ENCODE results near the gene RHOJ. TPM values are rescaled to one million over a fixed set of nuclear protein-coding genes. Genes with fewer than 3 reads are reported as not detected.

Gene RHOJ
- total and polyA plus RNA-seq, 2 of the 13 experiments (the other 11 are each of a cell fraction or from before 2014, with no cell fraction given) = 0.22 to 1.3 TPM

DNA sequence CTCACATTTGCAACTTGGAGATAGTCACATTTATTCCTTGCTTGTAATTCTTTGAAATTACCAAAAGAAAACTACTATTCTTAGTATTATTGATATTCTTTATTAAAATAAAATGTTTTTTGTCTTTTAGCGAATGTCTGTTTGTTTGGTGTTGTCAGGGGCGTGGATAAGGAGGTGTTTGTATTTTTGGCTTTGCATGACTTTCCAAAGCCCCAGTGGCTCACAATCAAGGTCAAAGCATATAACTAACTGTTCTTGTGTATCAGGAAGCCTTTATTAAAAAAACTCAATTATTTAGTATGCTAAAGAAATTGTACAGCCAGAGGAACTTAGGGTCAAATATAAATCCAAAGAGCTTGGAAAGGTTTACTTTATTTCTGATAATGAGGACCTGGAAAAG is 96.6 kb downstream of the RHOJ start:
- H3K9me3 ChIP-seq (ENCODE audit: low read length) = no peaks in the 10 kb centered on the region
- ATAC-seq (no peak), FAIRE-seq (no peak), DNase-seq (ENCODE audit: low spot score) (no peak)
- no peak overlapping the region for H3K4me2 ChIP-seq (ENCODE audit: low read depth, low read length)
- H2AFZ ChIP-seq (ENCODE audit: low read length) = no peak overlapping the region
- H3K9ac ChIP-seq (ENCODE audit: insufficient read depth, low read depth, low read length) = no peak overlapping the region
- H4K20me1 ChIP-seq (ENCODE audit: insufficient read depth, low read length) = no peaks in the 10 kb centered on the region
- no peak overlapping the region for H3K4me3 ChIP-seq (replicated peaks in 1 of 3; ENCODE audit: insufficient read depth in 1 of 3, low read depth in 2 of 3, low read length in 3 of 3)
- 4% methylated on average over 2 of the region's 2 CpGs for WGBS (ENCODE audit: low lambda C conversion rate)
- in situ Hi-C loops (cut with HindIII; ENCODE audit: extremely low pct_ligation_motif_present, low pct_unique_long_range_greater_than_20kb) = no loop called here
- no peak overlapping the region for H3K27ac ChIP-seq (ENCODE audit: extremely low read length, insufficient read depth, low read length)
- ChIA-PET POLR2A (no interaction called here), CTCF (ENCODE audit: low intra/inter-chr PET ratio, low total read pairs) (no interaction called here)
- H3K27me3 ChIP-seq (ENCODE audit: control insufficient read depth in 1 of 2, insufficient read depth in 2 of 2, low read length in 2 of 2) = 0 out of 5 replicates have a peak, but pooled peaks cover 0 to 2% of the 10 kb centered on the region in 2 experiments
- TF ChIP-seq, protein P1, sequence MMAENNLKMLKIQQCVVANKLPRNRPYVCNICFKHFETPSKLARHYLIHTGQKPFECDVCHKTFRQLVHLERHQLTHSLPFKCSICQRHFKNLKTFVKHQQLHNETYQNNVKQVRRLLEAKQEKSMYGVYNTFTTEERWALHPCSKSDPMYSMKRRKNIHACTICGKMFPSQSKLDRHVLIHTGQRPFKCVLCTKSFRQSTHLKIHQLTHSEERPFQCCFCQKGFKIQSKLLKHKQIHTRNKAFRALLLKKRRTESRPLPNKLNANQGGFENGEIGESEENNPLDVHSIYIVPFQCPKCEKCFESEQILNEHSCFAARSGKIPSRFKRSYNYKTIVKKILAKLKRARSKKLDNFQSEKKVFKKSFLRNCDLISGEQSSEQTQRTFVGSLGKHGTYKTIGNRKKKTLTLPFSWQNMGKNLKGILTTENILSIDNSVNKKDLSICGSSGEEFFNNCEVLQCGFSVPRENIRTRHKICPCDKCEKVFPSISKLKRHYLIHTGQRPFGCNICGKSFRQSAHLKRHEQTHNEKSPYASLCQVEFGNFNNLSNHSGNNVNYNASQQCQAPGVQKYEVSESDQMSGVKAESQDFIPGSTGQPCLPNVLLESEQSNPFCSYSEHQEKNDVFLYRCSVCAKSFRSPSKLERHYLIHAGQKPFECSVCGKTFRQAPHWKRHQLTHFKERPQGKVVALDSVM (CRISPR knock-in tag; IDR thresholded peaks at IDR 0.05) = no peak
- TF ChIP-seq FOXA1 (IDR thresholded peaks at IDR 0.05) (no peak), FOXA1 (CRISPR knock-in tag; IDR thresholded peaks at IDR 0.05) (no peak), HOXA5 (CRISPR knock-in tag; IDR thresholded peaks at IDR 0.05) (no peak), ZNF780A (CRISPR knock-in tag; IDR thresholded peaks at IDR 0.05) (no peak), PLRG1 (conservative IDR thresholded peaks at IDR 0.05) (no peak), FUBP1 (CRISPR knock-in tag; IDR thresholded peaks at IDR 0.05; ENCODE audit: borderline replicate concordance) (no peak), CHD4 (IDR thresholded peaks at IDR 0.05; ENCODE audit: borderline replicate concordance, low read length) (no peak), SP1 (IDR thresholded peaks at IDR 0.05) (no peak), SP1 (CRISPR knock-in tag; IDR thresholded peaks at IDR 0.05) (no peak), GATAD1 (CRISPR knock-in tag; IDR thresholded peaks at IDR 0.05) (no peak), ZFP91 (CRISPR knock-in tag; IDR thresholded peaks at IDR 0.05; ENCODE audit: borderline replicate concordance) (no peak), ZNF20 (CRISPR knock-in tag; IDR thresholded peaks at IDR 0.05) (no peak), ZNF572 (CRISPR knock-in tag; IDR thresholded peaks at IDR 0.05) (no peak), AHR (CRISPR knock-in tag; IDR thresholded peaks at IDR 0.05) (no peak)
- TF ChIP-seq, protein P2, sequence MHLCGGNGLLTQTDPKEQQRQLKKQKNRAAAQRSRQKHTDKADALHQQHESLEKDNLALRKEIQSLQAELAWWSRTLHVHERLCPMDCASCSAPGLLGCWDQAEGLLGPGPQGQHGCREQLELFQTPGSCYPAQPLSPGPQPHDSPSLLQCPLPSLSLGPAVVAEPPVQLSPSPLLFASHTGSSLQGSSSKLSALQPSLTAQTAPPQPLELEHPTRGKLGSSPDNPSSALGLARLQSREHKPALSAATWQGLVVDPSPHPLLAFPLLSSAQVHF (CRISPR knock-in tag; IDR thresholded peaks at IDR 0.05) = no peak
- BruUV-seq (replicated peaks) = no TSS peak
- H3K4me1 ChIP-seq (ENCODE audit: insufficient read depth, low read length) = no peaks in the 10 kb centered on the region
- no peaks in the 10 kb centered on the region for H3K79me2 ChIP-seq (ENCODE audit: insufficient read depth, low read length)
- intact Hi-C loops (cut with micrococcal nuclease; ENCODE audit: unreplicated experiment) = no loop called here
- H3K36me3 ChIP-seq (replicated peaks in 1 of 2; ENCODE audit: control insufficient read depth in 1 of 2, insufficient read depth in 2 of 2, low read length in 2 of 2) = no peaks in the 10 kb centered on the region
